Measurements from ENCODE around the gene TUBB. TPM values are rescaled to one million over a fixed set of nuclear protein-coding genes. Genes with fewer than 3 reads are reported as not detected.

Gene TUBB
- total and polyA plus RNA-seq, 9 of the 15 experiments (the other 6 are each of a cell fraction or from before 2014, with no cell fraction given): 971 to 2,870 (median 1,478) TPM

DNA sequence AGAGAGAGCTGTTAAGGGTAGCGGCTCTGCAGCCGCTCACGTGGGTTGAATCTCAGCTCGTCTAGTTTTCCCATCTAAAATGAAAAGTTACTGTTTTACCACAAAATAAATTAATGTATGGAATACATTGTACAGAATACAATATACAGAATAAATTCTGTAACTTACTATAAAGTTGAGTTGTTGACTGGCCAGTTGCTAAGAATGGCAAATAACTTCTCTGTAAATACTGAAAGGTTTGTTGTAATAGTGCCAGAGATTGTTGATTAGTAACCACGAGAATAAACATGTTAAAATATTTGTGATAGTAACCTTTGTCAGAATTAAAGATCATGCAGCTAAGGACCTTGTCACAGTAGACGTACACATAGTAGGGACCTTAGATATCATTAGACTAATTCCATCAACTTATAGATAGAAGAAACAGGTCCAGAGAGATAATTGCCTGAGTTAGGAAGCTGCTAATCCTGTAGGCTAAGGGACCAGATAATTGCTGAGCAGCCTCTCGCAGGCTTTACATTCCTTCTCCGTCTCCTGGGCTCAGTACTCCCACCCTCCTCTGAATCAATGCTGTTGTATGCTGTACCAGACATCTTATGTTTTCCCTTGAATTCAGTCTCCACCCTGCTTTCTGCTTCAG, 28.8 kb upstream of the TUBB start:
- Histone ChIP-seq H3K4me2 (ENCODE audit: insufficient read depth, low read length) (peak overlapping the region; percentile 95), H3K4me1 (replicated peaks in 1 of 2; ENCODE audit: control insufficient read depth in 2 of 2, insufficient read depth in 2 of 2, low read length in 2 of 2) (peaks cover 30 to 47% of the 10 kb centered on the region in 2 experiments), H2AFZ (ENCODE audit: low read depth, low read length) (peak overlapping the region; percentile 99), H4K20me1 (replicated peaks; ENCODE audit: control insufficient read depth, insufficient read depth, low read length) (no peaks in the 10 kb centered on the region), H3K79me2 (ENCODE audit: control insufficient read depth, insufficient read depth, low read length) (peaks cover 37% of the 10 kb centered on the region), H3K9me1 (ENCODE audit: control insufficient read depth, insufficient read depth, low read length) (no peaks in the 10 kb centered on the region), H3K4me3 (peak overlapping the region; percentile 71), H3K9ac (ENCODE audit: insufficient read depth in 1 of 2, low read depth in 2 of 2, low read length in 2 of 2) (peak overlapping the region; percentile 28 to 92), H3K36me3 (ENCODE audit: control insufficient read depth, insufficient read depth, low read length) (peaks cover 8% of the 10 kb centered on the region; the same call in 2 of the 3 replicates), H3K27ac (ENCODE audit: extremely low read depth, low read depth, low read length) (peak overlapping the region; percentile 43), H3K27me3 (ENCODE audit: control insufficient read depth in 2 of 2, insufficient read depth in 2 of 2, low read length in 2 of 2) (no peaks in the 10 kb centered on the region), H3K9me3 (replicated peaks; ENCODE audit: control insufficient read depth, insufficient read depth, low read depth, low read length) (no peaks in the 10 kb centered on the region)
- 3% methylated on average over 8 of the region's 8 CpGs for WGBS (ENCODE audit: insufficient coverage, low coverage, missing lambda C conversion rate)
- ChIA-PET POLR2A (interaction anchor here (1.0 to 23.5 kb wide), 6 partner anchors 15 to 79 kb away, joined by 3 to 524 read pairs (median 4); partner anchors contain the start of genes MDC1, MRPS18B and TUBB), CTCF (ENCODE audit: low intra/inter-chr PET ratio) (no interaction called here)
- intact Hi-C loops (cut with micrococcal nuclease): no loop called here
- DNase-seq (ENCODE audit: extremely low read depth in 1 of 4, low spot score in 3 of 4): peak in 1 of 4 experiments; percentile 63
- in situ Hi-C loops (cut with MboI): no loop called here
- no TSS peak for BruUV-seq (replicated peaks)
- no peak for ATAC-seq
- peak; percentile 26 for FAIRE-seq
- no peak for TF ChIP-seq ZBED1 (IDR thresholded peaks at IDR 0.05)
- TF ChIP-seq, protein P1, sequence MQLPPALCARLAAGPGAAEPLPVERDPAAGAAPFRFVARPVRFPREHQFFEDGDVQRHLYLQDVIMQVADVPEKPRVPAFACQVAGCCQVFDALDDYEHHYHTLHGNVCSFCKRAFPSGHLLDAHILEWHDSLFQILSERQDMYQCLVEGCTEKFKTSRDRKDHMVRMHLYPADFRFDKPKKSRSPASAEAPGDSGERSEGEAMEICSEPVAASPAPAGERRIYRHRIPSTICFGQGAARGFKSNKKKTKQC (CRISPR knock-in tag; IDR thresholded peaks at IDR 0.05): no peak
- TF ChIP-seq, protein P2, sequence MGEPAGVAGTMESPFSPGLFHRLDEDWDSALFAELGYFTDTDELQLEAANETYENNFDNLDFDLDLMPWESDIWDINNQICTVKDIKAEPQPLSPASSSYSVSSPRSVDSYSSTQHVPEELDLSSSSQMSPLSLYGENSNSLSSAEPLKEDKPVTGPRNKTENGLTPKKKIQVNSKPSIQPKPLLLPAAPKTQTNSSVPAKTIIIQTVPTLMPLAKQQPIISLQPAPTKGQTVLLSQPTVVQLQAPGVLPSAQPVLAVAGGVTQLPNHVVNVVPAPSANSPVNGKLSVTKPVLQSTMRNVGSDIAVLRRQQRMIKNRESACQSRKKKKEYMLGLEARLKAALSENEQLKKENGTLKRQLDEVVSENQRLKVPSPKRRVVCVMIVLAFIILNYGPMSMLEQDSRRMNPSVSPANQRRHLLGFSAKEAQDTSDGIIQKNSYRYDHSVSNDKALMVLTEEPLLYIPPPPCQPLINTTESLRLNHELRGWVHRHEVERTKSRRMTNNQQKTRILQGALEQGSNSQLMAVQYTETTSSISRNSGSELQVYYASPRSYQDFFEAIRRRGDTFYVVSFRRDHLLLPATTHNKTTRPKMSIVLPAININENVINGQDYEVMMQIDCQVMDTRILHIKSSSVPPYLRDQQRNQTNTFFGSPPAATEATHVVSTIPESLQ (CRISPR knock-in tag; IDR thresholded peaks at IDR 0.05): 0 out of 2 replicates have a peak, but pooled peaks have one; percentile 52
- TF ChIP-seq CBX3 (IDR thresholded peaks at IDR 0.05; ENCODE audit: borderline replicate concordance in 1 of 2, low read length in 2 of 2): 0 out of 3 replicates have a peak, but pooled peaks of 1 of the 2 experiments have one; percentile 9
- TF ChIP-seq ZKSCAN1 (IDR thresholded peaks at IDR 0.05; ENCODE audit: low read depth, low read length): peak; percentile 84
- TF ChIP-seq NFIC (IDR thresholded peaks at IDR 0.05): peak; percentile 29; the same call in 1 of the 2 replicates
- TF ChIP-seq, protein P3, sequence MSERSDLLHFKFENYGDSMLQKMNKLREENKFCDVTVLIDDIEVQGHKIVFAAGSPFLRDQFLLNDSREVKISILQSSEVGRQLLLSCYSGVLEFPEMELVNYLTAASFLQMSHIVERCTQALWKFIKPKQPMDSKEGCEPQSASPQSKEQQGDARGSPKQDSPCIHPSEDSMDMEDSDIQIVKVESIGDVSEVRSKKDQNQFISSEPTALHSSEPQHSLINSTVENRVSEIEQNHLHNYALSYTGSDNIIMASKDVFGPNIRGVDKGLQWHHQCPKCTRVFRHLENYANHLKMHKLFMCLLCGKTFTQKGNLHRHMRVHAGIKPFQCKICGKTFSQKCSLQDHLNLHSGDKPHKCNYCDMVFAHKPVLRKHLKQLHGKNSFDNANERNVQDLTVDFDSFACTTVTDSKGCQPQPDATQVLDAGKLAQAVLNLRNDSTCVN (CRISPR knock-in tag; IDR thresholded peaks at IDR 0.05): no peak
- no peak for TF ChIP-seq SIX5 (IDR thresholded peaks at IDR 0.05; ENCODE audit: borderline replicate concordance in 1 of 2, insufficient read depth in 1 of 2, low read depth in 1 of 2, low read length in 2 of 2)
- TF ChIP-seq C11orf30 (IDR thresholded peaks at IDR 0.05; ENCODE audit: low read depth): no peak
- TF ChIP-seq XRCC3 (IDR thresholded peaks at IDR 0.05): no peak
- no peak for TF ChIP-seq ERF (CRISPR knock-in tag; IDR thresholded peaks at IDR 0.05)
- TF ChIP-seq HDAC1 (IDR thresholded peaks at IDR 0.05): 0 out of 4 replicates have a peak, but pooled peaks of 1 of the 2 experiments have one; percentile 48
- 0 out of 2 replicates have a peak, but pooled peaks have one; percentile 34 for TF ChIP-seq FOSL1 (tag; conservative IDR thresholded peaks at IDR 0.05)
- no peak for TF ChIP-seq SLC30A9 (CRISPR knock-in tag; IDR thresholded peaks at IDR 0.05)
- TF ChIP-seq, protein P4, sequence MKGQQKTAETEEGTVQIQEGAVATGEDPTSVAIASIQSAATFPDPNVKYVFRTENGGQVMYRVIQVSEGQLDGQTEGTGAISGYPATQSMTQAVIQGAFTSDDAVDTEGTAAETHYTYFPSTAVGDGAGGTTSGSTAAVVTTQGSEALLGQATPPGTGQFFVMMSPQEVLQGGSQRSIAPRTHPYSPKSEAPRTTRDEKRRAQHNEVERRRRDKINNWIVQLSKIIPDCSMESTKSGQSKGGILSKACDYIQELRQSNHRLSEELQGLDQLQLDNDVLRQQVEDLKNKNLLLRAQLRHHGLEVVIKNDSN (CRISPR knock-in tag; IDR thresholded peaks at IDR 0.05): no peak
- TF ChIP-seq SMARCA4 (IDR thresholded peaks at IDR 0.05): 0 out of 2 replicates have a peak, but pooled peaks have one; percentile 40
- TF ChIP-seq NRF1 (conservative IDR thresholded peaks at IDR 0.05 in 1 of 2, IDR thresholded peaks at IDR 0.05 in 1 of 2): peak; percentile 52 to 56
- TF ChIP-seq RFX7 (CRISPR knock-in tag; IDR thresholded peaks at IDR 0.05): no peak
- TF ChIP-seq THRAP3 (IDR thresholded peaks at IDR 0.05; ENCODE audit: borderline replicate concordance): 0 out of 2 replicates have a peak, but pooled peaks have one; percentile 24

All from K562 (cell line).